22Rv1 (cell line): ENCODE measurements around the gene NPHS1.

Experiments
- CTCF ChIP-seq: fragments of 450-650 bp; IDR thresholded peaks from 2 replicates; pipeline ENCODE4 v1.5.1; 2017; ENCODE audit warnings: mild to moderate bottlenecking
- ZFX ChIP-seq: fragments of 450-650 bp; IDR thresholded peaks from 2 replicates; pipeline ENCODE4 v1.6.1; 2017; ENCODE audit warnings: antibody characterized with exemption, borderline replicate concordance

GRCh38 chr19:35889370-35890112 lies 37.2 kb upstream of the NPHS1 start:
- TF ChIP-seq CTCF (no peak), ZFX (no peak)
